Brain microvascular endothelial cell (primary cell): ENCODE measurements around the gene HTN1.
"Not testable (repeated sequence)": the region's sequence is repeated elsewhere in the genome, so short reads cannot be mapped to it uniquely, and the experiment has no call there.

ENCODE experiments used
- DNase-seq: peaks from one replicate; pipeline ENCODE4 v3.0.0-alpha.2; 2020
- H3K27ac ChIP-seq: fragments of 250-450 bp; sonication (Bioruptor Pico); 2 replicates; pipeline ENCODE4 v1.5.1; 2020; ENCODE audit warnings: mild to moderate bottlenecking, moderate library complexity
- H3K27me3 ChIP-seq: fragments of 250-450 bp; sonication (Bioruptor Pico); replicated peaks from 2 replicates; pipeline ENCODE4 v1.5.1; 2020; ENCODE audit warnings: mild to moderate bottlenecking
- H3K36me3 ChIP-seq: fragments of 250-450 bp; sonication (Bioruptor Pico); replicated peaks from 2 replicates; pipeline ENCODE4 v1.5.1; 2020; ENCODE audit warnings: mild to moderate bottlenecking
- H3K4me3 ChIP-seq: 2 replicates; pipeline ENCODE4 v1.5.1; 2011; ENCODE audit warnings: low read depth, mild to moderate bottlenecking, control low read depth, low read length, moderate library complexity
- CTCF ChIP-seq: IDR thresholded peaks from 2 replicates; pipeline ENCODE4 v1.5.1; 2011; ENCODE audit warnings: low read depth, mild to moderate bottlenecking, moderate library complexity, low read length, control low read depth, inconsistent platforms; ENCODE audit errors: missing control alignments
- in situ Hi-C: cut with HindIII; loops from 2 replicates; pipeline ENCODE4 v1.10.0; 2017; ENCODE audit warnings: low sequenced_read_pairs, low pct_ligation_motif_present

Gene HTN1

GRCh38 chr4:70041652-70042286 lies 8.5 kb upstream of the HTN1 start:
- Histone ChIP-seq H3K36me3 (no peaks in the 10 kb centered on the region), H3K4me3 (no peak overlapping the region), H3K27ac (no peak overlapping the region), H3K27me3 (no peaks in the 10 kb centered on the region)
- DNase-seq: no peak
- no peak for TF ChIP-seq CTCF
- in situ Hi-C loops: no loop called here

- H3K27ac ChIP-seq, H3K4me3 ChIP-seq, H3K27me3 ChIP-seq, H3K36me3 ChIP-seq, in situ Hi-C loops, DNase-seq: not testable (repeated sequence)
These were observed 6.3 kb downstream of the HTN1 start for GRCh38 chr4:70056534-70056933.

GRCh38 chr4:70057651-70058050 lies 7.4 kb downstream of the HTN1 start:
- no peaks in the 10 kb centered on the region for H3K27me3 ChIP-seq
- in situ Hi-C loops: no loop called here
- no peaks in the 10 kb centered on the region for H3K36me3 ChIP-seq
- TF ChIP-seq CTCF: no peak
- H3K4me3 ChIP-seq: no peak overlapping the region
- no peak for DNase-seq
- no peak overlapping the region for H3K27ac ChIP-seq

GRCh38 chr4:70059149-70059548 lies 8.9 kb downstream of the HTN1 start:
- Histone ChIP-seq H3K27ac (no peak overlapping the region), H3K27me3 (no peaks in the 10 kb centered on the region), H3K36me3 (no peaks in the 10 kb centered on the region), H3K4me3 (no peak overlapping the region)
- TF ChIP-seq CTCF: no peak
- DNase-seq: no peak
- in situ Hi-C loops: no loop called here

- Histone ChIP-seq H3K27ac (no peak overlapping the region), H3K27me3 (no peaks in the 10 kb centered on the region), H3K36me3 (no peaks in the 10 kb centered on the region), H3K4me3 (no peak overlapping the region)
- no peak for TF ChIP-seq CTCF
- in situ Hi-C loops: no loop called here
- DNase-seq: no peak
These were observed 11.8 kb downstream of the HTN1 start for GRCh38 chr4:70062000-70062399.

- Histone ChIP-seq H3K4me3 (no peak overlapping the region), H3K27me3 (no peaks in the 10 kb centered on the region), H3K36me3 (no peaks in the 10 kb centered on the region), H3K27ac (no peak overlapping the region)
- in situ Hi-C loops: no loop called here
- no peak for TF ChIP-seq CTCF
- no peak for DNase-seq
These were observed 30.0 kb downstream of the HTN1 start for GRCh38 chr4:70080205-70080604.
